ENCODE measurements around the gene SLC4A1AP. TPM values are rescaled to one million over a fixed set of nuclear protein-coding genes. Genes with fewer than 3 reads are reported as not detected.

The SLC4A1AP gene
- total RNA-seq, 1 experiment from 2014 or later = 20.8 TPM

DNA sequence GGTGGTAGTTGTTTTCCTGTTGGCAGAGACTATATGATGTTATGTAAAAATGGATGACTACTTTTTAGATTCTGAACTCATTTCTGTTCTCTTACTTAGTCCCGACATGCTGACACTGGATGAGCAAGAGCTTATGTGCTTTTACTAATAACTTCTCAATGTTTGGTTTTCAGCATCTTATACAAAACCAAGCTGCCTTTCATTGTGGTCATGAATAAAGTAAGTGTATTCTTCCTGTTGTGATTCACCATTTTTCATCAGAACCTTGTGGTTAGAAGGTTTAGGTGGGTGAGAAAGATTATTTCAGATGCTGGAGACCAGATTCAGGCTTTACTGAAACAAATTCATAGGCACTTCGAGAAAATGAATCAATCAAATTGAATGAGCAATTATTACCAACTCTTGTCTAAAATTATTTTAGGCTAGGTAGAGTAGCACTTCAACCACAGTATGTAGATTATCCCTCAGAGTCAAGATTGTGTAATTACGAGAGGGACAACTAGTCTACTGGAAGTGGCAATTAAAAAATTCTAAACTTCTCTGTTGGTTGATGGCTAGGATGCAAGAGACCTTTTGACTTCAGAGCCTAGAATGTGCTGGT, 25.6 kb upstream of the SLC4A1AP start:
- peaks cover 21 to 70% (median 58%) of the 10 kb centered on the region in 3 experiments for H3K36me3 Mint-ChIP-seq (ENCODE audit: insufficient read depth in 1 of 3, low read depth in 3 of 3)
- Histone ChIP-seq H2BK120ac (ENCODE audit: low read depth, low read length, poor library complexity, severe bottlenecking) (no peak overlapping the region), H4K91ac (ENCODE audit: insufficient read length, low read depth, low read length) (no peak overlapping the region), H2AFZ (ENCODE audit: low read length) (no peak overlapping the region), H2BK15ac (ENCODE audit: low read depth, low read length) (no peak overlapping the region), H3K27me3 (ENCODE audit: insufficient read depth, low read length) (no peaks in the 10 kb centered on the region), H2BK20ac (ENCODE audit: low read depth, low read length, poor library complexity, severe bottlenecking) (no peak overlapping the region), H3K9ac (ENCODE audit: extremely low read depth, insufficient read length, low read length) (no peak overlapping the region), H2BK5ac (ENCODE audit: insufficient read length, low read length) (no peak overlapping the region), H3K79me1 (ENCODE audit: insufficient read depth, low read depth, low read length, poor library complexity, severe bottlenecking) (no peaks in the 10 kb centered on the region), H3K4me2 (ENCODE audit: insufficient read depth, insufficient read length, low read length) (no peak overlapping the region), H4K20me1 (ENCODE audit: control insufficient read depth, insufficient read depth, insufficient read length) (no peaks in the 10 kb centered on the region), H2BK12ac (ENCODE audit: insufficient read length, low read depth, low read length) (no peak overlapping the region), H3K18ac (ENCODE audit: insufficient read length, low read depth, low read length) (no peak overlapping the region), H3K23ac (ENCODE audit: insufficient read length, low read depth, low read length) (no peak overlapping the region), H3K56ac (ENCODE audit: insufficient read length, low read depth, low read length) (no peak overlapping the region), H3K4me1 (ENCODE audit: insufficient read depth, low read length) (no peaks in the 10 kb centered on the region), H3T11ph (ENCODE audit: low read length) (no peak overlapping the region), H3K27ac (ENCODE audit: insufficient read length, low read depth, low read length) (no peak overlapping the region), H3K9me3 (ENCODE audit: control insufficient read depth, low read depth, low read length) (no peaks in the 10 kb centered on the region), H3K4ac (ENCODE audit: low read depth, low read length) (no peak overlapping the region), H3K79me2 (ENCODE audit: insufficient read depth, low read length) (no peaks in the 10 kb centered on the region), H4K5ac (ENCODE audit: insufficient read length, low read depth, low read length) (no peak overlapping the region), H2AK5ac (ENCODE audit: insufficient read length, low read length) (no peak overlapping the region), H3K23me2 (ENCODE audit: insufficient read length, low read depth, low read length, poor library complexity, severe bottlenecking) (no peaks in the 10 kb centered on the region), H3K14ac (ENCODE audit: insufficient read depth, low read length) (no peak overlapping the region), H4K8ac (replicated peaks; ENCODE audit: insufficient read length, low read depth, low read length) (no peak overlapping the region)
- no CpG with 5 or more reads among the region's 3 CpGs for WGBS (ENCODE audit: extremely low coverage, insufficient read length, low lambda C conversion rate)
- no peaks in the 10 kb centered on the region for H3K27me3 Mint-ChIP-seq (ENCODE audit: low read depth)
- no peak for DNase-seq
- TF ChIP-seq, protein P1, sequence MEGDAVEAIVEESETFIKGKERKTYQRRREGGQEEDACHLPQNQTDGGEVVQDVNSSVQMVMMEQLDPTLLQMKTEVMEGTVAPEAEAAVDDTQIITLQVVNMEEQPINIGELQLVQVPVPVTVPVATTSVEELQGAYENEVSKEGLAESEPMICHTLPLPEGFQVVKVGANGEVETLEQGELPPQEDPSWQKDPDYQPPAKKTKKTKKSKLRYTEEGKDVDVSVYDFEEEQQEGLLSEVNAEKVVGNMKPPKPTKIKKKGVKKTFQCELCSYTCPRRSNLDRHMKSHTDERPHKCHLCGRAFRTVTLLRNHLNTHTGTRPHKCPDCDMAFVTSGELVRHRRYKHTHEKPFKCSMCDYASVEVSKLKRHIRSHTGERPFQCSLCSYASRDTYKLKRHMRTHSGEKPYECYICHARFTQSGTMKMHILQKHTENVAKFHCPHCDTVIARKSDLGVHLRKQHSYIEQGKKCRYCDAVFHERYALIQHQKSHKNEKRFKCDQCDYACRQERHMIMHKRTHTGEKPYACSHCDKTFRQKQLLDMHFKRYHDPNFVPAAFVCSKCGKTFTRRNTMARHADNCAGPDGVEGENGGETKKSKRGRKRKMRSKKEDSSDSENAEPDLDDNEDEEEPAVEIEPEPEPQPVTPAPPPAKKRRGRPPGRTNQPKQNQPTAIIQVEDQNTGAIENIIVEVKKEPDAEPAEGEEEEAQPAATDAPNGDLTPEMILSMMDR (conservative IDR thresholded peaks at IDR 0.05) = no peak
- H3K9me3 Mint-ChIP-seq = no peaks in the 10 kb centered on the region
- H3K27ac Mint-ChIP-seq = no peak overlapping the region
- H3K4me1 Mint-ChIP-seq = no peaks in the 10 kb centered on the region
- no peak overlapping the region for H3K4me3 Mint-ChIP-seq

Data from H9 (cell line).